HG02973 (cell line): ENCODE data around the gene SEPTIN1.
A peak's percentile ranks its signal among the peaks of the same experiment; 100 is the strongest.
"Not testable (repeated sequence)": the region's sequence is repeated elsewhere in the genome, so short reads cannot be mapped to it uniquely, and the experiment has no call there.

Source experiments
- ATAC-seq: cut with Tn5 transposase; IDR thresholded peaks from one replicate; pipeline ENCODE4 v1.9.1; 2021; ENCODE audit warnings: moderate library complexity; ENCODE audit not compliant: unreplicated experiment

Gene SEPTIN1

GRCh38 chr16:30358577-30358936 is 23.8 kb downstream of the SEPTIN1 start:
- no peak for ATAC-seq

- no peak for ATAC-seq
Measured at GRCh38 chr16:30357715-30358576, 24.4 kb downstream of the SEPTIN1 start.

GRCh38 chr16:30357085-30357714 is 25.2 kb downstream of the SEPTIN1 start:
- ATAC-seq: no peak

- no peak for ATAC-seq
Measured at GRCh38 chr16:30356401-30357084, 25.8 kb downstream of the SEPTIN1 start.

- ATAC-seq: no peak
Measured at GRCh38 chr16:30355954-30356308, 26.4 kb downstream of the SEPTIN1 start.

GRCh38 chr16:30355144-30355953 is 27.0 kb downstream of the SEPTIN1 start, which contains the start of gene CD2BP2:
TSS of gene CD2BP2 (minus strand) at chr16:30355308. CDS start at chr16:30354681, 627 bp downstream.
- peak; percentile 46 for ATAC-seq

GRCh38 chr16:30354423-30355143 is 27.8 kb downstream of the SEPTIN1 start:
- ATAC-seq: peak; percentile 7

- no peak for ATAC-seq
Measured at GRCh38 chr16:30353438-30354129, 28.8 kb downstream of the SEPTIN1 start.

- no peak for ATAC-seq
Measured at GRCh38 chr16:30352488-30353401, 29.6 kb downstream of the SEPTIN1 start.

- ATAC-seq: no peak
Measured at GRCh38 chr16:30351586-30352419, 30.6 kb downstream of the SEPTIN1 start.

- no peak for ATAC-seq
Measured at GRCh38 chr16:30351001-30351441, 31.3 kb downstream of the SEPTIN1 start.

- no peak for ATAC-seq
Measured at GRCh38 chr16:30350134-30350871, 32.1 kb downstream of the SEPTIN1 start.

- ATAC-seq: no peak
Measured at GRCh38 chr16:30349675-30350074, 32.7 kb downstream of the SEPTIN1 start.

- ATAC-seq: no peak
Measured at GRCh38 chr16:30348929-30349328, 33.4 kb downstream of the SEPTIN1 start.

GRCh38 chr16:30348113-30348512 is 34.2 kb downstream of the SEPTIN1 start:
- no peak for ATAC-seq

GRCh38 chr16:30346286-30346685 is 36.1 kb downstream of the SEPTIN1 start:
- ATAC-seq: no peak

GRCh38 chr16:30343491-30343820 is 38.9 kb downstream of the SEPTIN1 start:
- not testable (repeated sequence) for ATAC-seq
